OCI-LY1 (cell line): ENCODE data around the gene ODAPH.

Source experiments
- CTCF ChIP-seq: fragments of 200-600 bp; sonication (generic), shearing (Covaris generic); IDR thresholded peaks from 2 replicates; pipeline ENCODE4 v1.5.1; 2017; ENCODE audit warnings: mild to moderate bottlenecking, antibody characterized with exemption, low read length, moderate library complexity, mixed read lengths
- EZH2 ChIP-seq: fragments of 200-600 bp; sonication (generic), shearing (Covaris generic); IDR thresholded peaks from 2 replicates; pipeline ENCODE4 v1.8.0; 2017; ENCODE audit warnings: borderline replicate concordance, mixed run types, mild to moderate bottlenecking, antibody characterized with exemption, low read length, moderate library complexity, mixed read lengths

DNA sequence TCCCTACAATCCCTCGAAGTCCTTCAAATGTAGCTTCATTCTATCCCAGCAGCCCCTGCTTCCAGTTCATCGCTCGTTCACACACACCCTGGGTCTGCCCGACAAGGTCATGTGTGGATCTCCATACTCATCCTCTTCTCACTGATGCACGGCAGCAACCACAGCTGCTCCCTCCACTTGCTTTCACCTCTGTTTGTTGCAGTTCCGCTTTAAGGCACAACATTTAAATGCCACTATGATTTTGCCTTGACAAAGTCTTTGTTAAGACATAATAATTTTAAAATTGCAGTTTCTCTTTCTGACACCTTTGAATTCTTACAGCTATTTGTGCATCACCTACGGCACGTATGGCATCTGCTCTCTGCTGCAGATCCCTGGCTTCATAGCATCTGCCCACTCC is 1.8 kb downstream of the ODAPH start:
- TF ChIP-seq CTCF (no peak), EZH2 (no peak)
